ENCODE data around the gene TIMD4. TPM values are rescaled to one million over a fixed set of nuclear protein-coding genes. Genes with fewer than 3 reads are reported as not detected.
"Not testable (repeated sequence)": the region's sequence is repeated elsewhere in the genome, so short reads cannot be mapped to it uniquely, and the experiment has no call there.

TIMD4 gene
- total RNA-seq, 2 donors from 2014 or later = 7.6 TPM; not detected in 1

DNA sequence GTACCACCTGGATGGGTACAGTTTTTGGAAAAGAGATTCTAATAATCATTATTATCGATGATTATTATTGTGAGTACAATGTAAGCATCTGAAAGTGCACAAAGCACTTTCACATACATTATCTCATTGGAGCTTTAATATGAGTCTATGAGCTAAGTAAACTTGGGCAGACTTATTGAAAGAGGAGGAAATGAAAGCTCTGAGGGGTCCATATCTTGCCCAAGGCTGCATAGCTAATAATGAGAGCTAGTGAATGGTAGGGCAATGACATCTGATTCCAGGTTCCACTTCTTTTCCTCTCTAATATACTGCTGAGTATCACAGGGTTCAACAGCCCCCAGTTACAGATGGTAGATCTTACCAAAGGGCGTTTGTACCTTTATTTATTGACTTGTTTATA lies 26.1 kb downstream of the TIMD4 start:
- Histone ChIP-seq H3K27me3 (replicated peaks; ENCODE audit: insufficient read depth) (no peaks in the 10 kb centered on the region), H3K9me3 (no peaks in the 10 kb centered on the region), H3K27ac (no peak overlapping the region), H3K36me3 (no peaks in the 10 kb centered on the region), H3K4me3 (no peak overlapping the region), H3K4me1 (ENCODE audit: control insufficient read depth in 1 of 2, low read depth in 2 of 2) (no peaks in the 10 kb centered on the region)
- ATAC-seq (ENCODE audit: insufficient number of reproducible peaks, low FRiP score, low read depth) (no peak), DNase-seq (ENCODE audit: low spot score) (no peak)
- TF ChIP-seq, protein P1, sequence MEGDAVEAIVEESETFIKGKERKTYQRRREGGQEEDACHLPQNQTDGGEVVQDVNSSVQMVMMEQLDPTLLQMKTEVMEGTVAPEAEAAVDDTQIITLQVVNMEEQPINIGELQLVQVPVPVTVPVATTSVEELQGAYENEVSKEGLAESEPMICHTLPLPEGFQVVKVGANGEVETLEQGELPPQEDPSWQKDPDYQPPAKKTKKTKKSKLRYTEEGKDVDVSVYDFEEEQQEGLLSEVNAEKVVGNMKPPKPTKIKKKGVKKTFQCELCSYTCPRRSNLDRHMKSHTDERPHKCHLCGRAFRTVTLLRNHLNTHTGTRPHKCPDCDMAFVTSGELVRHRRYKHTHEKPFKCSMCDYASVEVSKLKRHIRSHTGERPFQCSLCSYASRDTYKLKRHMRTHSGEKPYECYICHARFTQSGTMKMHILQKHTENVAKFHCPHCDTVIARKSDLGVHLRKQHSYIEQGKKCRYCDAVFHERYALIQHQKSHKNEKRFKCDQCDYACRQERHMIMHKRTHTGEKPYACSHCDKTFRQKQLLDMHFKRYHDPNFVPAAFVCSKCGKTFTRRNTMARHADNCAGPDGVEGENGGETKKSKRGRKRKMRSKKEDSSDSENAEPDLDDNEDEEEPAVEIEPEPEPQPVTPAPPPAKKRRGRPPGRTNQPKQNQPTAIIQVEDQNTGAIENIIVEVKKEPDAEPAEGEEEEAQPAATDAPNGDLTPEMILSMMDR (IDR thresholded peaks at IDR 0.05) = no peak

DNA sequence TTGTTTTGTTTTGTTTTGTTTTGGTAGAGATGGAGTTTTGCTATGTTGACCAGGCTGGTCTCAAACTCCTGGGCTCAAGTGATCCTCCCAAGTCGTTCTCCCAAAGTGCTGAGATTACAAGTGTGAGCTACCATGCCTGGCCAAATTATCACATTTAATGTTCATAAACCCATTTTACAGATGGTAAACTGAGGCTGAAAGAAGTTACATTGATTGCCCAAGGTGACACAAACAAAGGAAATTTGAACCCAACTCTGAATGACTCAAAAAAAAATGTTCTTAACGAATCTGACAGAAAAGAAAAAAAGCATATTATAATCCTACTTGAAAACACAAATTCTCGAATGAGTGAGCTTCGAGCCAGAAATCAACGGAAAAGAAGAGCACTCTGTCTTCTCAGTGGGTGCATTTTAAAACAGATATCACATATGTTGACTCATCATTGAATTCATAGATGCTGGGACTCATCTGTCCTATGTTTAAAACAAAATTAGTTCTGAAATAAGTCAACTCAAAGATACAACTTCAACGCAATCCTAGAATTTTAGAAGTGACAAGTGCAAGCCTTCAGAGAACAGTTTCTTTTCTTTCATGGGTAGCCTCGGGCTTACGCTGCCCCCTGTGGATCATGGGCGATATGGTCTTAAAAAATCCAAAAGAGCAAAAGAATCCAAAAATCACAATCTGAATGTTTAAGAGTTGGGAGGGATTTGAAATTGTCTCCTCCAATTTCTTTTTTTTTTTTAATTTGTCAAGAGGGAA lies 28.4 kb downstream of the TIMD4 start:
- H3K9me3 ChIP-seq = no peaks in the 10 kb centered on the region
- no peaks in the 10 kb centered on the region for H3K4me1 ChIP-seq (ENCODE audit: control insufficient read depth in 1 of 2, low read depth in 2 of 2)
- no peak for ATAC-seq (ENCODE audit: insufficient number of reproducible peaks, low FRiP score, low read depth)
- H3K36me3 ChIP-seq = no peaks in the 10 kb centered on the region
- no peaks in the 10 kb centered on the region for H3K27me3 ChIP-seq (replicated peaks; ENCODE audit: insufficient read depth)
- H3K27ac ChIP-seq = no peak overlapping the region
- TF ChIP-seq, protein P1 (IDR thresholded peaks at IDR 0.05) = peak; percentile 8
- DNase-seq (ENCODE audit: low spot score) = no peak
- H3K4me3 ChIP-seq = no peak overlapping the region

DNA sequence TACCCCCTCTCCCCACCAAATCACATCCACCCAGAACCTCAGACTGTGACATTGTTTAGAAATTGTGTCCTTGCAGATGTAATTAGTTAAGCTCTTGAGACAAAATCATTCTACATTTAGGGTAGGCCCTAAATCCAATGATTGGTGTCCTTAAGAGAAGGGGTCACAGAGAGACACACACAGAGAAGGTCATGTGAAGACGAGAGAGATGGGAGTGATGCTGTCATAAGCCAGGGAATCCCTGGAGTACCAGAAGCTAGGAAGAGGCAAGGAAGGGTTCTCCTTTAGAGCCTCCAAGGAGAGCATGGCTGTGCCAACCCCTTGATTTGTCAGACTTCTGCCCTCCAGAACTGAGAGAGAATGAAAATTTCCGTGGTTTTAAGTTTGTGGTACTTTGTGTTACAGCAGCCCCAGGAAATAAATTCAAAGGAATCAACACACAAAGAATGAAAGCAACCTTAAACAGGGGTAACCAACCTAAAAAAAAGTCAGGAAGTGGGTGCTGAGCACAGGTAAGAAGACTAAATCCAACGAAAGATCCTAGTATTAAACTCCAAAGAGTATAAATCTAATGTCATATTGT lies 33.6 kb downstream of the TIMD4 start:
- Histone ChIP-seq H3K4me1 (ENCODE audit: control insufficient read depth in 1 of 2, low read depth in 2 of 2) (no peaks in the 10 kb centered on the region), H3K27me3 (replicated peaks; ENCODE audit: insufficient read depth) (no peaks in the 10 kb centered on the region), H3K9me3 (no peaks in the 10 kb centered on the region), H3K4me3 (no peak overlapping the region), H3K27ac (no peak overlapping the region), H3K36me3 (no peaks in the 10 kb centered on the region)
- no peak for ATAC-seq (ENCODE audit: insufficient number of reproducible peaks, low FRiP score, low read depth)
- TF ChIP-seq, protein P1 (IDR thresholded peaks at IDR 0.05) = no peak
- DNase-seq (ENCODE audit: low spot score) = no peak

DNA sequence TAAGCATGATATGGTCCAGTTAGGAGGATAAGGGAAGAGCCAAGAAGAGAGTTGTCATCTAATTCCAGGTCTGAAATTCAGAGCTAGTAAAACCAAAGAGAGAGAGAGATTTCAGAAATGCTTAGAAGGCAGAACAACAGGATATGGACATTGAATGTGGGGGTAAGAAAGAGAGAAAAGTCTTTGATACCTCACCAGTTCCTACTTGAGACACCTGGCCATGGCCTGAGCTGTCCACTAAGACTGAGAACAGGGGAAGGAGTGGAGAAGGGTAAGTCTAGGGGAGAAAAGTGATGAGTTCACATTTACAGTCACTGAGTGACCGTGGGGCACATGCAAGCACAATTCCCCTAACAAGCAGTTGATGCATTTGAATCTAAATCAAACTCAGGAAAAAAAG lies 35.5 kb downstream of the TIMD4 start:
- Histone ChIP-seq H3K27me3 (replicated peaks; ENCODE audit: insufficient read depth) (no peaks in the 10 kb centered on the region), H3K9me3 (no peaks in the 10 kb centered on the region), H3K4me1 (ENCODE audit: control insufficient read depth in 1 of 2, low read depth in 2 of 2) (no peaks in the 10 kb centered on the region), H3K27ac (no peak overlapping the region), H3K36me3 (no peaks in the 10 kb centered on the region), H3K4me3 (no peak overlapping the region)
- TF ChIP-seq, protein P1 (IDR thresholded peaks at IDR 0.05) = no peak
- DNase-seq (ENCODE audit: low spot score) = no peak
- ATAC-seq (ENCODE audit: insufficient number of reproducible peaks, low FRiP score, low read depth) = no peak

DNA sequence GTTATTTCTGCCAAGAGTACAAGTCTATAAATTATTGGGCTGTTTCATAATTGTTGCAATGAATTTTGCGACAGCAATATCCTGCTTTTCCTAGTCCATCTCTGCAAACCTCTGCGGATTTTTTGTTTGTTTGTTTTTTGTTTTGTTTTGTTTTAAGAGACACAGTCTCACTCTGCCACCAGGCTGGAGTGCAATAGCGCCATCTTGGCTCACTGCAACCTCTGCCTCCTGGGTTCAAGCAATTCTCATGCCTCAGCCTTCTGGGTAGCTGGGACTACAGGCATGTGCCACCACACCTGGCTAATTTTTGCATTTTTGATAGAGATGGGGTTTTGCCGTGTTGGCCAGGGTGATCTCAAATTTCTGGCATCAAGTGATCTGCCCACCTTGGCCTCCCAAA lies 37.3 kb downstream of the TIMD4 start:
- H3K9me3 ChIP-seq; H3K36me3 ChIP-seq; H3K27ac ChIP-seq; ATAC-seq (ENCODE audit: insufficient number of reproducible peaks, low FRiP score, low read depth); H3K27me3 ChIP-seq (replicated peaks; ENCODE audit: insufficient read depth); DNase-seq (ENCODE audit: low spot score); H3K4me1 ChIP-seq (ENCODE audit: control insufficient read depth in 1 of 2, low read depth in 2 of 2); H3K4me3 ChIP-seq: not testable (repeated sequence)

All from thoracic aorta (tissue), 2 donors.